ENCODE results near the gene UPK1B.
A peak's percentile ranks its signal among the peaks of the same experiment; 100 is the strongest.
"Not testable (repeated sequence)": the region's sequence is repeated elsewhere in the genome, so short reads cannot be mapped to it uniquely, and the experiment has no call there.

The UPK1B gene

DNA sequence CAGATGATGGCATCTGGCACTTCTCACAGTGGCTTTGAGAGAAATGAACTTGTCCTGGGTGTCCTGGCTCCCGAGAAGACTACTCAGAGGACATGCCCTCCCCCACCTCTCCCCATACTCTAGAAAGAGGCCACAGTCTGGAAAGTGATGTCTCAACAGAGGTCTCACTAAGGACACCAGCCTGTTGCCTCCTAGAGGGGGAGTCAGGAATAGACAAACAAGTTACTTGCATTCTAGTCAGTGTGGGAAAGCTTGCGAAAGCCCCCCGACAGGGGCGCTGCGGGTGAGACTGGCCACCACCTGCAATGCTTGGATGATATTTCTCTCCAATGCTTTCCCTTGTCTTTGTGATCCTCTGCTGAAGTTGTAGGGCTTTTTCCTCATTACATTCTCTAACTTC, 50.1 kb downstream of the UPK1B start:
- no peak for DNase-seq (ENCODE audit: low read depth)

DNA sequence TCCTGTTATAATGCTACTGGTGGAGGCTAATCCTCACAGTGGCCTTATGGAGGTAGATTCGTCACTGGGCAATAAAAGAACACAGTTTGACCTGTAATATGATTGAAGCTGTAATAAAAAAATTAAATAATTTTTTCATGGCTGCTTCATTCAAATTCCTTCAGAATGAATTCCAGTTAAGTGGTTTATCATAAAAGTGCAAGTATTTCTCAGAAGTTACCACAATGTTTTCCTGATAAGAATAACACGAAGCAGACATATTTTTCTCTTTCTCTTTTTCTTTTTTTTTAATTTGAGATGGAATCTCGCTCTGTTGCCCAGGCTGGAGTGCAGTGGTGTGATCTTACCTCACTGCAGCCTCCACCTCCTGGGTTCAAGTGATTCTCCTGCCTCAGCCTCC, 51.7 kb downstream of the UPK1B start:
- no peak for DNase-seq (ENCODE audit: low read depth)

GRCh38 chr3:119227070-119227850, 53.9 kb downstream of the UPK1B start:
- DNase-seq (ENCODE audit: low read depth): peak; percentile 32

DNA sequence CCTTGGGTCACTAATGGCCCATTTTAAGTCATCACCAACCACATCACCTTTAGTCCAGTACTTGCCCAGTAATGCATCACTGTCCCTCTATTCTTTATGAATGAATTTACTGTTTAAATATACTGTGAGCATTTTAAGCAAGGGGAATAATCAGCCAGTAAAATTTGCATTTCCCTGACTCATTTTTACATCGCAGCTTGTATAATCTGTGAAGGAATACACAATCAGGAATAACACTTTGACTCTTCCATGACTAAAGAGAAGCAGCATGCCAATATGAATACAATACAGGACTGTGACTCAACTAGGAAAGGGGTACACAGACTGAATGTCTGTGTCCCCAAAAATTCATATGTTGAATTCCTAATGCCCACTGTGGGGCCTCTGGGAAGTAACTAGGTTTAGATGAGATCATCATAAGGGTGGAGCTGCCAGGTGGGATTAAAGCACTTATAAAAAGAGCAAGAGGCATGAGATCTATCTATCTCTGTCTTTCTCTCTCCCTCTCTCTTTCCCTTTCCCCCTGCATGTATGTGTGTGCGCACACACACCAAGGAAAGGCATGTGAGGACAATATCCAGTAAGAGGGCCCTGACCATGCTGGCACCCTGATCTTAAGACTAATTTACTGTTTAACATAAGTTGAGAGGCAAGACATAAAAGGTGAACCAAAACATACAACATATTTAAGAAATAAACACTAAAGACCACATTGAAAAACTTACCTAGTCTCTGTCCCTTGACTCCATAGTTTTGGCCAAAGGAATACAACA, 55.2 kb downstream of the UPK1B start:
- no peak for DNase-seq (ENCODE audit: low read depth)

GRCh38 chr3:119229190-119229589, 55.8 kb downstream of the UPK1B start:
- no peak for DNase-seq (ENCODE audit: low read depth)

DNA sequence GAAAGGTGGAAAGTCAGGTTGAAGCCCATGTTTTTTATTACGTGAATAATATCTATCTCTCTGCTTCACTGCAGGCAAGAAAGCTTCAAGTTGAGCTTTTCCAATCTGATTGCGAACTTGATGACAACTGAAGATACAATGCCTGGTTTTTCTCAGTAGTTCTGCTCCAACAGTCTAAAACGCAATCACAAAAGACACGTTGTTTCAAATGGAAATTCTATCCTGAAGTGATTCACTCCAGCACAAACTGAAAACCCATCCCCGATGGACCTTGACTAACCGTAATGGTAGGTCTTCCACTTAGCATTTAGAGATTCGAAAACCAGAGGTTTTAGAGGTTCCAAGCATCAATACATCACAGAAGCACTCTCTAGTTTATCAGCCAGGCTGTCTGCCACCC, 56.7 kb downstream of the UPK1B start:
- no peak for DNase-seq (ENCODE audit: low read depth)

DNA sequence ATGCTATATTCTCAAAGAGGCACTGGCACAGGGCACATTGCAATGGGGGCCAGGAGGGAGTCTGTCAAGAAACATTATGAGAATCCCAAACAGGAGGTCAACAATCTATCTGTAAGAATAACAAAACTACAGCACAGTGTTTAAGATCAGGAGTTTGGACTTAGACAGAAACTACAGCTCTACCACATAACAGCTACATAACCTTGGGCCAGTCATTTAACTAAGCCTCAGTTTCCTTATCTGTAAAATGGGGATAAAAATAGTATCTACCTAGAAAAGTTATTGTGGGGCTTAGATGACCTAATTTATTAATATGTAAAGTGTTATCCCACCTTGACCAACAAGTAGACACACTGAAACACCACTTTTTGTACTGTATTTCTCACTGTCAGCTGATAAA, 57.3 kb downstream of the UPK1B start:
- DNase-seq (ENCODE audit: low read depth): no peak

DNA sequence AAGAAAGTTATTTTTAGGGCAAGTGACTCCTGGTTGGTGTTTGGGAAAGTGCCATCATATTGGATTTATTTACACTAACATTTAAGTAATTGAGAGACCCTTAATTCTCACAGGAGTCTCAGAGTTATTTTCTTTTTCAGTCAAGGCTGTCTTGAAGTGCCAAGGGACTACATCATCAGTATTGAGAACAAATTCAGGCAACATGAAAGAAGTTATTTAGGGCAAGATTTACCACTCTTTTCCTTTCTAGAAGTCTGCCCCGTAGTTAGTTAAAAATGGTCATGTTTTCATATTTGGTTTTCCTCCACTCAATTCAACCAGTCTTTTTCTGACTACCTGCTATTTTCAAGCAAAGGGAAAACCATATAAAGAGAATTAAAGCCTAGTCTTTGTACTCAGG, 61.2 kb downstream of the UPK1B start:
- no peak for DNase-seq (ENCODE audit: low read depth)

DNA sequence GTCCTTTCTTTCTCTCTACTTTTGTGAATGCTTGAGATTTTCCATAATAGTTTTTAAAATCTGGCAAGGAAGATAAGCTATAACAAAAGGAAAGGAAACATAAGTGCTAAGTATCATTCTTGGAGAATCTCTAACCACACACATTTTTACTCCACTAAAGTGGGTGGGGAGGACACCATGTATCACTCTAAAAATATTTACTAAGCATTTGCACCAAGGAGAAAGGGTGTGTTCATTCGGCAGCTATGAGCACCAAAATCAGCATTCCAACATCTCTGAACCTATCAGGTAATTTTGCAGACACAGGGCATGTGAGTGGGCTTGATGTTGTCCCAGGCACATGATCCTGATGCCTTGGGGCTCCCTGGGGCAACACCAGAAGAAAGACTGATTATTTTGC, 61.8 kb downstream of the UPK1B start:
- peak; percentile 10 for DNase-seq (ENCODE audit: low read depth)

GRCh38 chr3:119236756-119237155, 63.4 kb downstream of the UPK1B start:
- no peak for DNase-seq (ENCODE audit: low read depth)

DNA sequence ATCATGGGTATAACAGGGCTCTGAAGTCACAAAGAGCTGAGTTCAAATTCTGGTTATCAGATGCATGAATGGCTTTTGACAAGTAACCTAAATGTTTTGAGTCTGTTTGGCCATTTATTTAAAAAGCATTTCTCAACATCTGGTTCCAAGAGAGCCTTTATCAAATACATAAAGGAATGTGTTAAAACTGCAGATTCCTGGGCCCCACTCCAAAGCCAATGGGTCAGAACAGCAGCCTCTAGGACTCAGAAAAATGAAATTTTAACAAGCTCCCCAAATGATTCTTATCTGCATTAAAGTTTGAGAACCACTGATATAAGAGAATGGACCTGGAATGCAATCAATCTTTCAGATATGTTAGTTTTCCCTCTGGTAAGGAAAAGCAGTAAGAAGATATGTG, 63.9 kb downstream of the UPK1B start:
- no peak for DNase-seq (ENCODE audit: low read depth)

GRCh38 chr3:119238363-119238762, 65.0 kb downstream of the UPK1B start:
- DNase-seq (ENCODE audit: low read depth): no peak

DNA sequence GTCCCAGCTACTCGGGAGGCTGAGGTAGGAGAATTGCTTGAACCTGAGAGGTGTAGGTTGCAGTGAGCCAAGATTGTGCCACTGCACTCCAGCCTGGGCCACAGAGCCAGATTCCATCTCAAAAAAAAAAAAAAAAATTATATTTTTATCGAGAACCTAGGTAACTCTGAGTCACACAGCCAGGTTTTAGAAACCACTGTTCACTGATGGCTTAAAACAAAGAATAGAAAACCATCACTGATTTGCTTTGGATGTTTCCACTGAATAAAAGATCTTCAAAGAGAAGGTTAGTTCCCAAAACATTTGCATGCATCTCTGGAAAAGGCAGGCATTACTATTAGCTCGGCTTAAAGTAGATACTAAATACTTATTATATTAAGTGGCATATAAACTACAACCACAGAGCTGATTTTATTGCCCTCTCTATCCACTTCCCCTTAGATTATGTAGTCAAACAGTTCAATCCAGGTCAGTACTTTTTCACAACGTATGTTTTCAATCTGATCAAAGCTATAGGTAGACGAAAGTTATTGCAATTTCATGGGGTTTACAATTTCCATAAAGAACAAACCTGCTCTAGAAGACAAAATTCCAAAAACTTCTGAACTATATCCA, 65.9 kb downstream of the UPK1B start:
- no peak for DNase-seq (ENCODE audit: low read depth)

DNA sequence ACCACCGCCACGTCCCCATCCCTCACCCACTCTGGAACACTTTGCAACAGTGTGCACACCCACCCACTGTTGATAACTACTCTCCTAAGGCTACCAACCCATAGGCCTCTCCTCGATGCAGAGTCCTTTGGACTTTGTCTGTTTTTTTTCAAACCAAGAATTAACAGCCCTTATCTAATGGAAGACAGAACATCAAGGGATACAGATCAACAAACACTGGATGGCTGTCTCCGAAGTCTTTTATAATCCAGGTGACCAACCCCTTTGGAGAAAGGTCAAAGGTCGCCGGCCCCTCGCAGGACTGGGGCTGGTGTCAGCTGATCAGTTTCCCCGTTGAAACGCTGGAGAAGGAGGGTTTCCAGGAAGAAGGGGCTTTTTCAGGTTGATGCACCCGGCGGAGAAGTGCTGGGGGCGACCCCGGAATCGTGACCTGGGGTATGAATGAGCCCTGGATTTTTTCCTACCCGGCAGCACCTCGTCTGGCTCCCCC, 66.7 kb downstream of the UPK1B start:
- no peak for DNase-seq (ENCODE audit: low read depth)

DNA sequence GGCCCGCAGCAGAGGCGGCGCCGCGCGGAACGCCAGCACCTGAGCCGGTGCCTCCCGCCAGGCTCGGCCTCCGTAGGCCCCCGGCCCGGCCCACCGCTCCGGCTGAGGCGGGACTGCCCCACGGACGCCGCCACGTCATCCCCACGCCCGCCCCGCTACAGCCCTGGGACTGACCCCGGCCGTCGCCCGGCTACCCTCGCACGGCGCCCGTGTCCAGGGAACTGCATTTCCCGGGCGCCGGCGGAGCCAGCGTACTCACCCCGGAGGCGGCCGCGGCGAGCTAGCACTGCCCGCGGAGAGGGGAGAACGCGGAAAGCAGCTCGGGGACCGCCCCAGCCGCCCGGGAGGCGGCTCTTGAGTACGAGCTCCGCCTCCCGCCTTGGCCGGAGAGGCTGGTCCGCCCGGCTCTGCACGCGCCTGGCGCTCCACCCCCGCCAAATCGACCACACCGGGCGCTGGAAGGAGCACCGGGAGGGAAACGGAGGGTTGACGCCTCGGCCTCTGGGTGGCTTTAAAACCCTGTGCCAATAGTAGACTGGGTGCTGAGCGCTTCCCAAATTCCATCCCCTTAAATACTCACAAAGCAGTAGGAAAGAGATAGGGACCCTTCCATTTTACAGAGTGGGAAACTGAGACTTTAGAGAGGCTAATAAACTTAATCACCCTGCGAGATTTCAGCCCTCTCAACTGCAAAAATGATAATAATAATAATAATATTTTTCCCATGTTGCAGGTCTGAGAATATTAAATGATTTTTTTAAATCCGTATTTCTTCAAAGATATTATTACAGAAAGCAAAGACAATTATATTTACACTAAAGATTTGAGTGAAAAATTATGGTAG, 67.4 kb downstream of the UPK1B start, which contains the start of gene B4GALT4:
TSS of gene B4GALT4 (minus strand) at position 288 of the 844 bp plus-strand sequence. CDS start 10,779 bp downstream, outside the sequence.
- peak; percentile 85 for DNase-seq (ENCODE audit: low read depth)

GRCh38 chr3:119242387-119243057, 69.1 kb downstream of the UPK1B start:
- not testable (repeated sequence) for DNase-seq (ENCODE audit: low read depth)

GRCh38 chr3:119243058-119243529, 69.7 kb downstream of the UPK1B start:
- not testable (repeated sequence) for DNase-seq (ENCODE audit: low read depth)

DNA sequence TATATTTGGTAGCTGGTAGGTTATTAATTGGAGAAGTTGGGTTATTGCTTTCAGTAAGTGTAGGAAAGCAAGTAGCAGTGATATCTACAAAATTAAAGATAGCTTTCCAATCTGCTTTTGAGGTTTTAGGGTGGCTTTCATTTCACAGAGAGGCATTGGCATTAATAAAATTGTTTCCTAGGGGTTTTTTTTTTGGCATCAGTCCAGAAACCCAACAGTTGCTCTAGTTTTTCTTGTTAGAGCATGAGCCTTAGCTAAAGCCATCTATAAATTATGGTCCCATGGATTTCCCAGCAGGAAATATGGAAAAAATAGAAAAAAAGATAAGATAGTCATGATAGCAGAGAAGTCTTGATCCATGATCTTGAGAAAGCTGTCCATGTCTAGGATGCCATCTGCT, 70.3 kb downstream of the UPK1B start:
- DNase-seq (ENCODE audit: low read depth): no peak

DNA sequence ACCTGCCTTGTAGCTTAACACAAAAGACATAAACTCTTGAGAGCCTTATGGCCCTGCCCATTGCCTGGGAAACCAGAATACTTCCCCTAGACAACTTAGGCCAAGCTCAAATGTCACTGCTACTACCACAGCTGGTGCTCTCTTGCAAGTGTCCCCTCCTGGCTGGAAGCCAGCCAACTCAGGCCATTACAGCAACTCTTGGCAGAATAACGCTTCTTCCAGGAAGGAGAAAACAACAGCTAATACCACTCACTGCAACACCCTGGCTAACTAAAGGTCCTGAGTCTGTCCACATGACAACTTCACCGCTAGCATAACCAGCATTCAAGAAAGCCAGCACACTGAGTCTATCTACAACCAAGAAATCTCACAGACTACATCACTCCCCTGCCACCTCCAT, 72.4 kb downstream of the UPK1B start:
- DNase-seq (ENCODE audit: low read depth): no peak
